ENCODE data around the gene CHMP1A.
"Not testable (repeated sequence)": the region's sequence is repeated elsewhere in the genome, so short reads cannot be mapped to it uniquely, and the experiment has no call there.

CHMP1A gene

DNA sequence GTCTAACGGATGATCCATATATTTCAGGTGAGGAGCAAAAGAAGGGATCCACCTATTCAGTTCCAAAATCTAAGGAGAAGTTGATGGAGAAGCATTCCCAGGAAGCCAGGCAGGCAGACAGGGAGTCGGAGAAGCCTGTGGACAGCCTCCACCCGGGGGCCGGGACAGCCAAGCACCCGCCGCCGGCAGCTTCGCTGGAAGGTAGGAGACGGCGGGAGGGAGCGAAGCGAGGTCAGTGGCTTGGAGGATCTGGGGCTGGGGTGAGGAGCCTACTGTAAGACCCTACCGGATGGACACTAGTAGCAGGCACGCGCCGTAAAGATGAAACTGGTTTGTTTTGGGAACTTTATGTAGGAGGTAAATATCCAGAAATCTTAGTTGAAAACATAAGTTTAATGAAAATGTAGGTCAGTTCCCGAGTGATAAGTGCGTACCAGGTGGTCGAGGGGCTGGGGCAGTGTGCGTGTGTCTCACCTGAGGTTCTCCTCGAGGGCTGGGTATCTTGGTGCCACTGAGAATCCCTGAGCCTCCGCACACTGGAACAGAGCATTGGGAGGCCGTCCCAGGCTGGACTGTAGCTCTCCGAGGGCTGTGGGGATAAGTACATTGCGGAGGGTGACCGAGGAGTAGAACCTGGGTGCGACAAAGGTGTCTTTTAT, 842 bp upstream of the CHMP1A start:
- no peak for DNase-seq (ENCODE audit: low read depth in 2 of 2)

DNA sequence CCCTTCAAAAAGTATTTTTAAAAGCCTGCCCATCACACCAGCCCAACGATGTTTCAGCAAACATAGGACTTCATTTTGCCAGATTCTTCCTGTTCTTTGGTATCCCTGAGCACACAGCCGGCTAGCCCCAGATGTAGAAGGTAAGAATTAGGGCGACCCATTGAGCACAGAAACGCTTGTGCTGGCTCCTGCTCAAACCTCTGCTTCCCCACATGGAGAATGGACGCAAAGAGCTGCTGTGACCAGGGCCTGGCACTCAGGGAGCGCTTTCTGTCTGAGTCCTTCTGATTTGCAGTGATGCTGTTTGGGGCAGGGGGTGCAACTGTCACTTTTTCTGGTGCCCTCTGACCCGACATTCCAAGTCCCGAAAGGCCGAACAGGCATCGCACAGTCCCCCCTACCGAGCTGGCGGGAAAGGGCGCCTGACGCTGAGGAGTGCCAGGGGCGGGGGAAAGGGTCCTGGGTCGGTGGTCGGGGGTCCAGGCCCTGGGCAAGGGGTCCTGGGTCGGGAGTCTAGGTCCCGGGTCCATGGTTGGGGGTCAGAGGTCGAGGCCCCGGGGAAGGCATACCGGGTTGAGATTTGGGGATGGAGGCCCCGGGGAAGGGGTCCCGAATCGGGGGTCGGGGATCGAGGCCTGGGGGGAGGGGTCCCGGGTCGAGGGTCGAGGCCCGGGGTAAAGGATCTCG, 930 bp downstream of the CHMP1A start:
- no peak for DNase-seq (ENCODE audit: low read depth in 2 of 2)

DNA sequence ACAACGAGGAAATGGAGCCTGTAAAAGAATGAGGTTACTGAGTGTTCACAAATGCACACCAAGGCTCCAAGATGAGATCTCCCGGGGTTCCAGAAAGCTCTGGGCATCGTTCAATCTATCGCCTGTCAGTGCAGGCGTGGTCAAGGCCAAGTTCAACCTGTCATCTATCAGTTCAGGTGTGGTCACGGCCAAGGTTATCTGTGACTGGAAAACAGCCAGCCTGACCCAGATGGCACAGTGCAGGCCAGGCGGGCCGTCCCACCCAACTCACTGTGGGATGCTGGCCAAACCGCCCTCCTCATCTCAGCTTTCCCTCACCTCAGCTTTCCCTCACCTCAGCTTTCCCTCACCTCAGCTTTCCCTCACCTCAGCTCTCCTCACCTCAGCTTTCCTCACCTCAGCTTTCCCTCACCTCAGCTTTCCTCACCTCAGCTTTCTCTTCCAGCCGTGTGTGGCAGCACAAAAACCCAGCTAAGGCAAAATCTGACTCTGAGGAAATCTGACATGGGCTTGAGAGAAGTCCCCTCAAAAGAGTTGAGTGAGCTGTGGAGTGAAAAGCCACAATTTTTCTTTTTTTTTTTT, 2.4 kb downstream of the CHMP1A start:
- no peak for DNase-seq (ENCODE audit: low read depth in 2 of 2)

DNA sequence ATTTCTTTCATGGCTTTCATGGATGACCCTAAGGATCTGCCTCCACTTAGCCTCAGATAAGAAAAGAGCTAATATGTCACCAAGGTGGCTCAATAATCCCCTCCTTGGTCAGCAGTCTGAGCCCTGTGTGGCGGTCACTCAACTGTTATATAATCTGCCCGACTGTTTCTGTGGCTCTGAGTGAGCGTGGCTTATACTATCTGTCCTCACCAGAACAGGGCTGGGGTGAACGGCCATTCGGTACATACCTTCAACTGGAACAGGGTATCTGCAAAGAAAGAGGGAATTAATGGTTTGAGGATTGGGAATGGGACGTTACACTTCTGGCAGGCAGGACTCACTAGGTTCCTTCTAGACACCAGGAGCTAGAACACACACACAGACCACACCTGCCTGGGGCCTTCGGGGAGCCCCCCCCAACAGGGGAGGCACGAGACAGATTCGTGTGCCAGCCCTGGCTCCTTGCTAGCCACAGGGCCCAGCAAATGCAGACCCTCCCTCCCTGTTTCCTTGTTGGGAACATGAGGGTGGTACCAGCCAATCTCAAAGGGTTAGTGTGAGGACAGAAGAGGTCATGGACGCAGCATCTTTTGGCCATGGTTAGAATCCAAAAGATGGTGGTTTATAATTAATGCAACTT, 3.7 kb downstream of the CHMP1A start:
- DNase-seq (ENCODE audit: low read depth in 2 of 2): no peak

DNA sequence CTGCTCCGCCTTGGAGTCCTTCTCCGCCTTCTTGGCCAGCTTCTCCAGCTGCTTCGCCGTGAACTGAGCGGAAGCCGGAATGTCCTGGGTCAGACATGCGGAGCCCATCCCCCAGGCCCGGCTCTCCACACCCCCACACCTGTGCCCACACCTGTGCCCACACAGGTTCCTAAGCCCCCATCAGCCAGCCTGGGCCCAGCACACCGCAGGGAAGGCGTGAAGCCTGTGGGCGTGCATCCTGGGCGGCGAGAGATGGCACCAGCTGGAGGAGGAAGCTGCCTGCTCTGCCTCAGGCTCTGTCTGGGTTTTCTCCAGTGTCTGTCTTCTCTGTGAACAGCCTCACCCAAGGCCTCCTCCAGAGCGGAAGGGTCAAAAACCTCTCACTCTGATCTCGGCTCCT, 5.9 kb downstream of the CHMP1A start:
- no peak for DNase-seq (ENCODE audit: low read depth in 2 of 2)

DNA sequence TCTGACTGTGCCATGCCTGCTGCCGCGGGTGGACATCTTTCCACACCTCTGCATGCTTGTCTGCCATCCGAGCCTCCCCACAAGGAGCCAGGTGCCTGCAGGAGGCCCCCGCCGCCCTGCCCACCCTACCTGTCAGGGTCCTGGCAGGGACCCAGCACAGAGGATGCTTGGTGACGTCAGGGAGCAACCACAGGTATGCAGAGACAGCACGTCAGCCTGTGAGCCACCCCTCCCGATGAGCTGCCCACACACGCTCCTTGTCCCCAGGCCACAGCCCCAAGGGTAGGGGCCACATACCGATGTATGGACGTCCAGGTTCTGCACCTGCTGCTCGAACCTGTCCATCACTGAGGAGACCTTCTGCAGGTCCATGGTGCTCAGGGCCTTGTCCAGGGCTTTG, 10.6 kb downstream of the CHMP1A start:
- DNase-seq (ENCODE audit: low read depth in 2 of 2): no peak

DNA sequence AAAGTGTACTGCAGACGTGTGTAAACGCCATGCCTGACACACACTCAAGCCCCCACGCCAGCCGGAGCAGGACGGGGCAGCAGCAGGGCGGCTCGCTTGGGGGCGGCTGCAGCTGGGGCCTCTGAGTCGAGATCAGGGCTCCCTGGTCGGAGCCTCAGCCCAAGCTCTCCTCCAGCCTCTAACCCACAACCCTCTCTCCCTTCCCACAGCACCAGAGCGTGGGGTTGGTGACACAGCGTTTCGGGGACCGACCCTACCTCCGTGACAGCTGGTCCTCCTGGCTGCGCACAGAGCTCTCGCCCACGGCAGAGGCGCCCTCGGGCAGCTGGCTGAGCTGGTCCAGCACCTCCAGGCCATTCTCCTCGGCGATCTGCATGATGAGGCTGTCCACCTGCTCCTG, 11.2 kb downstream of the CHMP1A start:
- no peak for DNase-seq (ENCODE audit: low read depth in 2 of 2)

DNA sequence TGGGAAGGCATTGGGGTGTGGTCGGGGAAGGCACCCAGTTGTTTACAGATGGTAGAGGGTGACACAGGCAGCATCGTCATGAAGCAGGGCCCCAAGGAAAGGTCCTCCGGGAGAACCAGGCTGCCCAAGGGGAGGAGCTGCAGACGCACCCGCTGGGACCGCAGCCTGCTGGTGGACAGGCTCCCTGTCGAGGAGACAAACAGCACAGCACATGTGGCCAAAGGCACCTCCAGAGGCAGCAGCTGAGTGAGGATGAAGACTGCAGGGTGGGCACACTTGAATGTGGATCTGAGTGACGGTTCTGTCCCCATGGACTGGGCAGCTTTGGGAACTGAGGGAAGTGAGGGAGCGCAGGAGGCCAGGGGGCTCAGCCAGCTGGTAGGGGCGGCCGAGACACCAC, 12.4 kb downstream of the CHMP1A start:
- DNase-seq (ENCODE audit: low read depth in 2 of 2): no peak

DNA sequence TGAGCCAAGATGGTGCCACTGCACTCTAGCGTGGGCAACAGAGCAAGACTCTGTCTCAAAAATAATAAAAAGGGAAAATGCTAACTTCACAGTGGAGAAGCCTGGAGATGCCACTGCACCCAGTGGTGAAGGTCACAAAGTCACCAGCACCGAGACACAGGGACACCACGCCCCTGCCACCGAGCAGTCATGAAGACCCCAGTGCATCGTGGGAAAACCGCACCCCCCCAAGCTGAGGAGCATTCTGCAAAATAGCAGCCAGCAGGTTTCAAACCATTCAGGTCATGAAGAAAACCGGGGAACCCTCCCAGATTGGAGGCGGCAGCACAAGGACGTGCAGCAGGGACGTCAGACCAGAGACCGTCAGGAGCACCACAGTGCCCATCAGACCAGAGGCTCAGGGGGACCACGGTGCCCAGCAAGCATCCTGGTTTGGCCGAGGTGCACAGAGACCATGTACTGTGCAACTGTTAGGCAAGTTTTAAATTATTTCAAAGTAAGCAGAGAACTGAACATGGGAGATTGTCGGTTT, 13.7 kb downstream of the CHMP1A start:
- no peak for DNase-seq (ENCODE audit: low read depth in 2 of 2)

DNA sequence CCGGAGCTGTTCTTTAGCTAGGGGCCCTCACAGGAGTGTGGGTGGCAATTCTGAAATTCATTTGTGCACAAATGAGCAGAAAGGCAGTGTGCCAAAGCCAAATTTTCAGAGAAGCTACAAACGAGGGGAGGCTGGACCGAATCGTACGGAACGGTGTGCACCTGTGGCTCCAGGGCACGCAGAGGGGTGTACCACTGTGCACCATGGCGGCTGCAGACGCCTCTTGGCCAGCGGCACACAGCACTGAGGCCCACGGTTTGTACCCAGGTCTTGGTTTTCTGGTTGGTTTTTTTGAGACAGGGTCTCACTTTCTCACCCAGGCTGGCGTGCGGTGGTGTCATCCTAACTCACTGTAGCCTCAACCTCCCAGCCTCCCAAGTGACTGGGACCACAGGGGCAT, 14.9 kb downstream of the CHMP1A start:
- no peak for DNase-seq (ENCODE audit: low read depth in 2 of 2)

DNA sequence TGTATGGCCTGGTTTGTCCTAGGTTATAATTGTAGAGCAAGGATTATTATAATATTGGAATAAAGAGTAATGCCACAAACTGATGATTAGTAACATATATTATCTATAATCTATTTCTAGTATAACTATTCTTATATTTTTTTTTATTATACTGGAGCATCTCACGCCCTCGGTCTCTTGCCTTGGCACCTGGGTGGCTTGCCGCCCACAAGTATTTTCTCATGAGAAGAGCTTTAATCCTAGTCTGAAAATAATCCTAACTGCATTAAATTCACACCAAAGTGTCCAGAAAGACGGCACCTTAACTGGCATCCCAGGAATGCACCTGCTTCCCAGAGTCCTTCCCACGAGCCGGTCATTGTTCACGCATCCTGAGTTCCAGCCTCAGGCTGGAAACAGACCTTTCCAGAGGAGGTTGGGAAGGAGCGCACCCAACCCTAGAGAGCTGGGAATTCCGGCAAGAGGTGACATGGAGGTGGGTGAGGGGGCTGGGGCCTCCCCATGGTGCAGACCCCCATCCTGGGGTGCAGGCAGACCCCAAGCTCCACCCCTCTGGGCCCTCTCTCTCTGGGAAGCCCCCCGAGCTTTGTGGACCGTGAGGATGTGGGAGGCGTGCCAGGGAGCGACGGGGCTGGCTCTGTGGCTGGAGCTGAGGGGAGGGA, 15.9 kb downstream of the CHMP1A start:
- DNase-seq (ENCODE audit: low read depth in 2 of 2): no peak

DNA sequence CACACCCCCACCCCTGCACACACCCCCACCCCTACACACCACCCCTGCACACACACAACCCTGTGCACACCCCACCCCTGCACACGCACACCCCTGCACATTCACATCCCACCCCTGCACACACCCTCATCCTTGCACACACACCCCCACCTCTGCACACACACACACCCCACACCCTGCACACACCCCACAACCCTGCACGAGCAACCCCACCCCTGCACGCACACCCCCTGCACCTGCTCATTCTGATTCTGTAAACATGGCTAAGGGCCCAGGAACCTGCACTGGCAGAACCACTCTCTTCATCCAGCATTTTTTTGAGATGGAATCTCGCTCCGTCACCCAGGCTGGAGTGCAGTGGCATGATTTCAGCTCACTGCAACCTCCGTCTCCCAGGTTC, 18.1 kb downstream of the CHMP1A start:
- no peak for DNase-seq (ENCODE audit: low read depth in 2 of 2)

DNA sequence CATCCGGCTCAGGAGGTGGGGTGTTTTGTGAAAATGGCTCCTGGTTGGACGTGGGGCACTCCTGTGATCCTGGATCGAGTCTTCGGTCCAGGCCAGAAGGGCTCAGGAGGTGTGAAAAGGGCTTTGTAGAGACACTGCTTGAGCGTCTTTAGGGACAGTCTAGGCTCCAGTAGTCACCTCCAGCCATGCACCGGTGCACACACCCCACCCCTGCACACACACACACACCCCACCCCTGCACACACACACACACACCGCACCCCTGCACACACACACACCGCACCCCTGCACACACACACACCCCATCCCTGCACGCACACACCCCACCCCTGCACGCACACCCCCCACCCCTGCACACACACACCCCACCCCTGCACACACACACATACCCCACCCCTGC, 19.1 kb downstream of the CHMP1A start:
- no peak for DNase-seq (ENCODE audit: low read depth in 2 of 2)

DNA sequence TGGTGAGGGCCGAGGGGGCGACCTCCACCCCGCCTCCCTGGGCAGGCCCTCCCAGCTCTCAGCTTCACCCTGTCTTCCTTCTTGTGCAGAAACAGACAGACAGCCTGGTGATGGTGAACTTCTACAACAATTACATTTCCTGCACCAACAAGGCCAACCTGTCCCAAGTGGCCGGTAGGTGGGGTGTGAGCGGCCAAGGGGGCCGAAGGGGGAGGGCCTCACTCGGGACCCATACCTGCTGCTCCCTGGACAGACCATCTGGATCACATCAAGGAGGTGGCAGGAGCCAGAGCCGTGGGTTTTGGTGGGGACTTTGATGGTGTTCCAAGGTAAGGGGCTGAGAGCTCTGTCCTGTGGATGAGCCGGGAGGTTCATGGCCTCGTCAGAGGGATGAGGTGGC, 20.1 kb downstream of the CHMP1A start:
- DNase-seq (ENCODE audit: low read depth in 2 of 2): no peak

DNA sequence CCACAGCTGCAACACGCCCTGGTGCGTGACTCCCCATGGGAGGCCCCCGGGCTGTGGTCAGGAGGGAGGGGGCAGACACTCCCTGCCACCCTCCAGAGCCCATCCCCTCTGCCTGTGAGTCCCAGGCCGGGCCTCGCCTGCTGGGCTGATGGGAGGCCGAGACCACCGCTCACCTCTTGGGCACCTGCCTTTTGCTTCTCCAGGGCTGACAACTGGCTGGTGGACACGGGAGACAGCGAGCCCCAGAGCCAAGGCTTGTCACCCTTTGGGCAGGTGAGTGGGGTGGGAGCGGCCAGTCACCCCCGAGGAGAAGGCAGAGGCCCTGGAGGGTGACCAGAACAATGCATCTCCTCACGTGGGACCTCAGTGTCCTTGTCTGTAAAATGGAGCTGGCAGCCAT, 20.8 kb downstream of the CHMP1A start:
- no peak for DNase-seq (ENCODE audit: low read depth in 2 of 2)

DNA sequence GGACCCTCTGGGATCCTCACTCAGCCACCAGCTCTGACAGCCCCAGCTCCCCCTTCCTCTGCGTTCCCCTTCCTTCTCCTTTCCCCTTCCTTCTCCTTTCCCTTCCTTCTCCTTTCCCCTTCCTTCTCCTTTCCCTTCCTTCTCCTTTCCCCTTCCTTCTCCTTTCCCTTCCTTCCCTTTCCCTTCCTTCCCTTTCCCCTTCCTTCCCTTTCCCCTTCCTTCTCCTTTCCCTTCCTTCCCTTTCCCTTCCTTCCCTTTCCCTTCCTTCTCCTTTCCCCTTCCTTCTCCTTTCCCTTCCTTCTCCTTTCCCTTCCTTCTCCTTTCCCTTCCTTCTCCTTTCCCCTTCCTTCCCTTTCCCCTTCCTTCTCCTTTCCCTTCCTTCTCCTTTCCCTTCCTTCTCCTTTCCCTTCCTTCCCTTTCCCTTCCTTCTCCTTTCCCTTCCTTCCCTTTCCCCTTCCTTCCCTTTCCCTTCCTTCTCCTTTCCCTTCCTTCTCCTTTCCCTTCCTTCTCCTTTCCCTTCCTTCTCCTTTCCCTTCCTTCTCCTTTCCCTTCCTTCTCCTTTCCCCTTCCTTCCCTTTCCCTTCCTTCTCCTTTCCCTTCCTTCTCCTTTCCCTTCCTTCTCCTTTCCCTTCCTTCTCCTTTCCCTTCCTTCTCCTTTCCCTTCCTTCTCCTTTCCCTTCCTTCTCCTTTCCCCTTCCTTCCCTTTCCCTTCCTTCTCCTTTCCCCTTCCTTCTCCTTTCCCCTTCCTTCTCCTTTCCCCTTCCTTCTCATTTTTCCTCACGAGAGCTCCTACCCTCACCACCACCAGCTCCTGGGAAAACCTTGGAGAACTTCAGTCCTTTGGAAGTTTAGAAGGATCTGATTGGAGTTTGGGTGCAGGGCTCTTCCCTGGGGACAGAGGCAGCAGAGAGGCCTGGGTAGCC, 22.8 kb downstream of the CHMP1A start:
- DNase-seq (ENCODE audit: low read depth in 2 of 2): not testable (repeated sequence)

DNA sequence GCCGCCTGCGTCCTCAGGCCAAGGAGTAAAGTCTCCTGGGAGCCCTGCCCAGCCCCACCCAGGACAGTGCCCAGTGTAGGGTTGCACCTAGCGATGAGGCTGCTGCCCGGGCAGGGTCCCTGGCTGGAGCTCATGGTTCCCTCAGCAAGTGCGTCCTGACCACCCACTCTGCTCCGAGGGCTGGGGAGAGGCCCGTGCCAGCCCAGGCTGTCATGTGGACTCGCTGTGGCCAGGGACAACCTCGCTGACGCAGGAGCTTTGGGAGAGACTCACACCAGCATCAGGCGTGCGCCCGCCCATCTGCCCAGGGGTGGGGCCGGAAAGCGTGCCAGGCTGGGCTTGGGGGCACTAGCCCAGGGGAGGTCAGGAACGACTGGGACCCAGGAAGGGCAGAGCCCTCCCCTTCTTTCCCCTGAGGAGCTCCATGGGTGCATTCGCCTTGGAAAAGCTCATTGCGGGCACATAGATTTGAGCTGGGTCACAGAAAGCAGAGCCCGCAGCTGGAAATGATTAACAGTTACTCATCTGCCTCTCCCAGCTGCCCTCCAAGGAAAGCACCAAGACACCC, 24.4 kb downstream of the CHMP1A start:
- DNase-seq (ENCODE audit: low read depth in 2 of 2): no peak

DNA sequence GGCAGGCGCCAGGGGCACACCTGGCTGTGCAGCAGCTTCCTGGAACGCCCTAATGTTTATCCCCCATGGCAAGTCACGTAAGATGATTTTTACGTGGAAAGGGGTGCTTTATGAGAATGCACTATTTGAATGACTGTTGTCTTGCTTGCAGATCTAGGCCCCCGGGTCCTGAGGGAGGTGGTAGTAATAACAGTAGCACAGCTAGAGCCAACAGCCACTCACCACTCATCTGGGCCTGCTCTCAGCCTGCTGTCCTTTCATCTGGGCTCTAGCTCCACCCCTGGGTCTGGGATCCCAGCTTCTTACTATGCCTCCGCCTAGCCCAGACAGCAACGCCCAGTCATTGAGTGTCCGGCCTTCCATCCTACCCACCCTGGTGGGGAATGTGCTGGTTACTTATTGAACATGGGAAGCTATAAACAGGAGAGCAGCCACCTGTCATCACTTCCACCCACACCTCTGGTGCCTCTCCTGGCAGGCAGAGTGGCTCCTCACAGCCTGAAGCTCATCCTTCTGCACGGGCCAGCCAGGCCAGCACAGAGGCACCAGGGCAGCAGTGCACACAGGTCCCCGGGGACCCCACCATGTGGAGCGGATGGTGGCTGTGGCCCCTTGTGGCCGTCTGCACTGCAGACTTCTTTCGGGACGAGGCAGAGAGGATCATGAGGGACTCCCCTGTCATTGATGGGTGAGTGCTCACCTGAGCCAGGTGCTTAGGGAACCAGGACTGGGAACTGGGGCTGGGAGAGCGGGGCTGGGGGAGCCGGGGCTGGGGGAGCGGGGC, 27.5 kb downstream of the CHMP1A start:
- no peak for DNase-seq (ENCODE audit: low read depth in 2 of 2)

DNA sequence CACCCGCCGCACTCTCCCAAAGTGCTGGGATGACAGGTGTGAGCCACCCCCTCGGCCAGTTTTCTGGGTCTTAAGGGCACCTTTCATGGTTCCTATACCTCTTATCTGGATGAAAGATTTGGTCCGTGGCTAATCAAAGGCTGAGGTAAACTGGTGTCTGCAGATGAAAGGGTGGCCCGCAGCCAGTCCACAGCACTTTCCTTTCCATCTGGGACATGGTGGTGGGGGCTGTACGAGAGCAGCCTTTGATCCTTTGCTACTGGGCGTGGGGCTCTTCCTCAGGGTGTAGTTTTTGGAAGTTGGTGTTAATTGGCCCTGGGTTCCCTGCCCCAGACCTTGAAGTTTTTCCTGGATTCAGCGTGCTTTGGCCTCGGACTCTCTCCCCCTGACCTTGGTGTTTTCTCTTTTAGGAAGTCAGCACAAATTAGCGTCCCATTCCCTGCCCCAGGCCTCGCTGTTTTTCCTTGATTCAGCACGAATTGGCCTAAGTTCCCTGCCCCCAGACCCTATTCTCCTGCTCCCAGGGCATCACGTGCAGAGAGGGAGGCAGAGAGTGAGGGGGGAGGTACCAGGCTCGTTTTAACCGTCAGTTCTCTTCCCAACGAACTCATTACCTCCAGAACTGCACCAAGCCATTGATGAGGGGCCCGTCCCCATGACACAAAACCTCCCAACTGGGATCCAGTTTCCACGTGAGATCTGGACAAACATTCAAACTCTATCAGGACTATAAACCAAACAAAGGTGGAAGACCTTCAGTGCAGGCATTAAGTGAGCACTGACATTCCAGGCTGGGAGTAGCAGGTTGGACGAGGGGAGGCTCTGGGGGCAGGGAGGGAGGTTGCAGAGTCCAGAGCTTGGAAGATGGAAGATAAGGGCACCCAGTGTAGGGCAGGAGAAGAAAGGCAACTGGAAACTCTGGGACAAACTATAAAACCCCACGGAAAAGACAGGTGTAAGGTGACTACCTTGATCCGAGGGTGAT, 32.4 kb downstream of the CHMP1A start:
- no peak for DNase-seq (ENCODE audit: low read depth in 2 of 2)

Data from stimulated activated CD4-positive, alpha-beta T cell treated with anti-CD3 and anti-CD28 coated beads, Interleukin-15, amount 100 ng/mL, for 48 hours (primary cell).